SK-N-SH (cell line): ENCODE results near the gene NCF4.

Source experiments
- CHD2 ChIP-seq: fragments of 150-350 bp; IDR thresholded peaks from 2 replicates; pipeline ENCODE4 v1.6.1; 2018; ENCODE audit warnings: low read length; ENCODE audit not compliant: partially characterized antibody
- CTCF ChIP-seq: fragments of 200-600 bp; sonication (generic); IDR thresholded peaks from 2 replicates; pipeline ENCODE4 v1.6.1; 2017; ENCODE audit warnings: antibody characterized with exemption, mild to moderate bottlenecking, moderate library complexity
- TCF12 ChIP-seq: IDR thresholded peaks from 2 replicates; pipeline ENCODE4 v1.4.0; 2012

DNA sequence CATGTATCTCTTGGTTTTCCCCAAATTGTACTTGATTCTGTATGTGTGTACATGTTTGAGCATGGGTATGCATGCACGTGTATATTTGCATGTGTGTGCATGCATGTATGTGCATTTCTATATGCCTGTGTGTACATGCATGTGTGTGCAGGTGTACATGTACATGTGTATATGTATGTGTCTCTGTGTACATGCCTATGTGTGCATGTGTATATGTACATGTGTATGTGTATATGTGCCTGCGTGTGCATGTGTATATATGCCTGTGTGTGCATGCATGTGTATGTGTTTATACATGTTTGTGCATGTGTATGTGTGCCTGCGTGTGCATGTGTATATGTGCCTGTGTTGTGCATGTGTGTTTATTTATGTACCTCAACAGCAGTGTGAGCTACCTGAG is 5.3 kb upstream of the NCF4 start:
- TF ChIP-seq TCF12, result no peak
- no peak for TF ChIP-seq CHD2
- TF ChIP-seq CTCF, result no peak
